Measurements from ENCODE around the gene PANK2. TPM values are rescaled to one million over a fixed set of nuclear protein-coding genes. Genes with fewer than 3 reads are reported as not detected.
"Not testable (repeated sequence)": the region's sequence is repeated elsewhere in the genome, so short reads cannot be mapped to it uniquely, and the experiment has no call there.

PANK2 gene
- polyA plus RNA-seq, 1 experiment, result 32.2 TPM

GRCh38 chr20:3875378-3875974, 13.7 kb upstream of the PANK2 start:
- H3K9me3 ChIP-seq (ENCODE audit: control insufficient read depth, insufficient read depth, low read length), result no peaks in the 10 kb centered on the region; the same call in 1 of the 2 replicates
- POLR2A ChIA-PET, result interaction anchor here (0.5 to 1.2 kb wide), 4 partner anchors 8 to 45 kb away, joined by 3 to 9 read pairs (median 5); no protein-coding TSS in a partner anchor
- no peak overlapping the region for H3K27ac ChIP-seq (ENCODE audit: low read depth, low read length)
- no peak for TF ChIP-seq CTCF (IDR thresholded peaks at IDR 0.05; ENCODE audit: low read depth, low read length)
- no peak overlapping the region for H3K4me3 ChIP-seq (ENCODE audit: low read depth, low read length)
- no peaks in the 10 kb centered on the region for H3K27me3 ChIP-seq (ENCODE audit: control insufficient read depth, insufficient read depth, low read length)
- DNase-seq (ENCODE audit: low read depth, low spot score), result no peak
- CTCF ChIA-PET, result interaction anchor here (0.7 kb wide), 1 partner anchor 197 kb away, joined by 5 read pairs; no protein-coding TSS in a partner anchor

GRCh38 chr20:3876000-3876399, 13.2 kb upstream of the PANK2 start:
- Histone ChIP-seq H3K27me3 (ENCODE audit: control insufficient read depth, insufficient read depth, low read length) (no peaks in the 10 kb centered on the region), H3K27ac (ENCODE audit: low read depth, low read length) (no peak overlapping the region), H3K9me3 (ENCODE audit: control insufficient read depth, insufficient read depth, low read length) (no peaks in the 10 kb centered on the region; the same call in 1 of the 2 replicates), H3K4me3 (ENCODE audit: low read depth, low read length) (no peak overlapping the region)
- TF ChIP-seq CTCF (IDR thresholded peaks at IDR 0.05; ENCODE audit: low read depth, low read length), result no peak
- ChIA-PET CTCF (no interaction called here), POLR2A (interaction anchor here (0.6 to 1.2 kb wide), 3 partner anchors 9 to 13 kb away, joined by 3 to 7 read pairs (median 3); no protein-coding TSS in a partner anchor)
- no peak for DNase-seq (ENCODE audit: low read depth, low spot score)

- no peaks in the 10 kb centered on the region; the same call in 1 of the 2 replicates for H3K9me3 ChIP-seq (ENCODE audit: control insufficient read depth, insufficient read depth, low read length)
- CTCF ChIA-PET, result no interaction called here
- H3K27me3 ChIP-seq (ENCODE audit: control insufficient read depth, insufficient read depth, low read length), result no peaks in the 10 kb centered on the region
- no peak overlapping the region for H3K4me3 ChIP-seq (ENCODE audit: low read depth, low read length)
- DNase-seq (ENCODE audit: low read depth, low spot score), result no peak
- TF ChIP-seq CTCF (IDR thresholded peaks at IDR 0.05; ENCODE audit: low read depth, low read length), result no peak
- no peak overlapping the region for H3K27ac ChIP-seq (ENCODE audit: low read depth, low read length)
- POLR2A ChIA-PET, result interaction anchor here (1.2 kb wide), 1 partner anchor 218 kb away, joined by 4 read pairs; no protein-coding TSS in a partner anchor
These were observed 12.5 kb upstream of the PANK2 start for GRCh38 chr20:3876676-3877075.

- ChIA-PET CTCF (interaction anchor here (0.6 to 0.7 kb wide), 2 partner anchors 40 to 206 kb away, joined by 3 to 6 read pairs; no protein-coding TSS in a partner anchor), POLR2A (interaction anchor here (0.6 to 0.7 kb wide), 3 partner anchors 12 to 55 kb away, joined by 3 to 7 read pairs (median 3); no protein-coding TSS in a partner anchor)
- H3K27ac ChIP-seq (ENCODE audit: low read depth, low read length); H3K27me3 ChIP-seq (ENCODE audit: control insufficient read depth, insufficient read depth, low read length); DNase-seq (ENCODE audit: low read depth, low spot score); H3K4me3 ChIP-seq (ENCODE audit: low read depth, low read length); H3K9me3 ChIP-seq (ENCODE audit: control insufficient read depth, insufficient read depth, low read length): not testable (repeated sequence)
These were observed 10.3 kb upstream of the PANK2 start for GRCh38 chr20:3878921-3879274.

- no peak overlapping the region for H3K4me3 ChIP-seq (ENCODE audit: low read depth, low read length)
- no peak overlapping the region for H3K27ac ChIP-seq (ENCODE audit: low read depth, low read length)
- DNase-seq (ENCODE audit: low read depth, low spot score), result no peak
- POLR2A ChIA-PET, result interaction anchor here (1.3 kb wide), 1 partner anchor 8 kb away, joined by 4 read pairs; no protein-coding TSS in a partner anchor
- no peaks in the 10 kb centered on the region for H3K27me3 ChIP-seq (ENCODE audit: control insufficient read depth, insufficient read depth, low read length)
- CTCF ChIA-PET, result interaction anchor here (0.7 to 1.6 kb wide), 3 partner anchors 31 to 199 kb away, joined by 3 to 6 read pairs (median 5); no protein-coding TSS in a partner anchor
- H3K9me3 ChIP-seq (ENCODE audit: control insufficient read depth, insufficient read depth, low read length), result no peaks in the 10 kb centered on the region; the same call in 1 of the 2 replicates
- no peak for TF ChIP-seq CTCF (IDR thresholded peaks at IDR 0.05; ENCODE audit: low read depth, low read length)
These were observed 3.5 kb upstream of the PANK2 start for GRCh38 chr20:3885715-3886114.

All from AG04450 (cell line).